ENCODE measurements around the gene CDK8. TPM values are rescaled to one million over a fixed set of nuclear protein-coding genes. Genes with fewer than 3 reads are reported as not detected.
"Not testable (repeated sequence)": the region's sequence is repeated elsewhere in the genome, so short reads cannot be mapped to it uniquely, and the experiment has no call there.

CDK8 gene
- total RNA-seq, 1 donor from 2014 or later = 13.0 TPM

GRCh38 chr13:26253262-26253786 lies 605 bp upstream of the CDK8 start:
- no peak for DNase-seq (ENCODE audit: low read depth in 2 of 2)

GRCh38 chr13:26254583-26255111 lies 718 bp downstream of the CDK8 start:
- peak in 1 of 2 donors; percentile 43 for DNase-seq (ENCODE audit: low read depth in 2 of 2)

- no peak for DNase-seq (ENCODE audit: low read depth in 2 of 2)
Observed at GRCh38 chr13:26255115-26255514, 1.2 kb downstream of the CDK8 start.

- peak in 1 of 2 donors; percentile 5 for DNase-seq (ENCODE audit: low read depth in 2 of 2)
Observed at GRCh38 chr13:26255691-26256277, 1.9 kb downstream of the CDK8 start.

- DNase-seq (ENCODE audit: low read depth in 2 of 2) = no peak
Observed at GRCh38 chr13:26257049-26257448, 3.1 kb downstream of the CDK8 start.

- DNase-seq (ENCODE audit: low read depth in 2 of 2) = no peak
Observed at GRCh38 chr13:26259634-26260033, 5.7 kb downstream of the CDK8 start.

- DNase-seq (ENCODE audit: low read depth in 2 of 2) = no peak
Observed at GRCh38 chr13:26262156-26262555, 8.2 kb downstream of the CDK8 start.

GRCh38 chr13:26266311-26266710 lies 12.4 kb downstream of the CDK8 start:
- DNase-seq (ENCODE audit: low read depth in 2 of 2) = no peak

- no peak for DNase-seq (ENCODE audit: low read depth in 2 of 2)
Observed at GRCh38 chr13:26270707-26271106, 16.8 kb downstream of the CDK8 start.

GRCh38 chr13:26272621-26273020 lies 18.7 kb downstream of the CDK8 start:
- no peak for DNase-seq (ENCODE audit: low read depth in 2 of 2)

- no peak for DNase-seq (ENCODE audit: low read depth in 2 of 2)
Observed at GRCh38 chr13:26280295-26280694, 26.4 kb downstream of the CDK8 start.

- peak in 1 of 2 donors; percentile 36 for DNase-seq (ENCODE audit: low read depth in 2 of 2)
Observed at GRCh38 chr13:26280822-26281221, 26.9 kb downstream of the CDK8 start.

- DNase-seq (ENCODE audit: low read depth in 2 of 2) = not testable (repeated sequence)
Observed at GRCh38 chr13:26285911-26286310, 32.0 kb downstream of the CDK8 start.

GRCh38 chr13:26288838-26289237 lies 34.9 kb downstream of the CDK8 start:
- not testable (repeated sequence) for DNase-seq (ENCODE audit: low read depth in 2 of 2)

- DNase-seq (ENCODE audit: low read depth in 2 of 2) = no peak
Observed at GRCh38 chr13:26295812-26296211, 41.9 kb downstream of the CDK8 start.

- DNase-seq (ENCODE audit: low read depth in 2 of 2) = no peak
Observed at GRCh38 chr13:26299168-26299750, 45.3 kb downstream of the CDK8 start.

- peak in 1 of 2 donors; percentile 23 for DNase-seq (ENCODE audit: low read depth in 2 of 2)
Observed at GRCh38 chr13:26300140-26300539, 46.2 kb downstream of the CDK8 start.

- no peak for DNase-seq (ENCODE audit: low read depth in 2 of 2)
Observed at GRCh38 chr13:26305676-26306075, 51.7 kb downstream of the CDK8 start.

- DNase-seq (ENCODE audit: low read depth in 2 of 2) = no peak
Observed at GRCh38 chr13:26307701-26308100, 53.8 kb downstream of the CDK8 start.

GRCh38 chr13:26308250-26308649 lies 54.3 kb downstream of the CDK8 start:
- DNase-seq (ENCODE audit: low read depth in 2 of 2) = no peak

GRCh38 chr13:26308836-26309235 lies 54.9 kb downstream of the CDK8 start:
- DNase-seq (ENCODE audit: low read depth in 2 of 2) = no peak

GRCh38 chr13:26310003-26310402 lies 56.1 kb downstream of the CDK8 start:
- no peak for DNase-seq (ENCODE audit: low read depth in 2 of 2)

GRCh38 chr13:26310470-26310869 lies 56.5 kb downstream of the CDK8 start:
- DNase-seq (ENCODE audit: low read depth in 2 of 2) = no peak
